Naive B cell (primary cell): Measurements from ENCODE around the gene AP2A1. TPM values are rescaled to one million over a fixed set of nuclear protein-coding genes. Genes with fewer than 3 reads are reported as not detected.
A peak's percentile ranks its signal among the peaks of the same experiment; 100 is the strongest.

Source experiments
- ATAC-seq, 2 donors: fragments of 150-1000 bp; cut with Tn5 transposase; 2 replicates each; pipeline ENCODE4 v1.10.0; 2021; ENCODE audit warnings: low read depth in 2 of 2, mild to moderate bottlenecking in 2 of 2, moderate library complexity in 2 of 2
- DNase-seq: peaks from one replicate; pipeline ENCODE4 v3.0.0; 2022
- H3K27ac Mint-ChIP-seq, 6 donors: one replicate each; pipeline ENCODE4 v1.8.0; 2020 to 2022; ENCODE audit warnings: mild to moderate bottlenecking in 6 of 6, mixed read lengths in 6 of 6, moderate library complexity in 5 of 6, inconsistent platforms in 2 of 6
- H3K27me3 Mint-ChIP-seq, 3 donors: one replicate each; pipeline ENCODE4 v1.8.0; 2021 to 2022; ENCODE audit warnings: mixed read lengths in 3 of 3, mild to moderate bottlenecking in 1 of 3
- H3K36me3 Mint-ChIP-seq, 2 donors: one replicate each; pipeline ENCODE4 v1.8.0; 2020 to 2022; ENCODE audit warnings: mixed read lengths in 2 of 2, inconsistent platforms in 1 of 2, mild to moderate bottlenecking in 1 of 2
- H3K4me1 Mint-ChIP-seq, 3 donors: one replicate each; pipeline ENCODE4 v1.8.0; 2020 to 2022; ENCODE audit warnings: mixed read lengths in 3 of 3, inconsistent platforms in 1 of 3, mild to moderate bottlenecking in 1 of 3, moderate library complexity in 1 of 3
- H3K4me3 Mint-ChIP-seq, 8 donors: one replicate each; pipeline ENCODE4 v1.8.0; 2020 to 2022; ENCODE audit warnings: mild to moderate bottlenecking in 8 of 8, mixed read lengths in 8 of 8, moderate library complexity in 8 of 8, inconsistent platforms in 2 of 8
- H3K9me3 Mint-ChIP-seq, 7 donors: one replicate each; pipeline ENCODE4 v1.8.0; 2020 to 2022; ENCODE audit warnings: mixed read lengths in 7 of 7, mild to moderate bottlenecking in 5 of 7, inconsistent platforms in 2 of 7, moderate library complexity in 1 of 7
- polyA plus RNA-seq, 6 donors: library from polyadenylated mRNA; unstranded; fragments of 300-500 nt; fragmentation: Illumina TruSeq; gene quantifications; one replicate each; pipeline ENCODE4 v1.2.3, GENCODE V29; 2021; ENCODE audit warnings: low read depth in 6 of 6

AP2A1 gene
- polyA plus RNA-seq, 6 donors from 2014 or later: 3.9 to 8.0 (median 5.0) TPM

DNA sequence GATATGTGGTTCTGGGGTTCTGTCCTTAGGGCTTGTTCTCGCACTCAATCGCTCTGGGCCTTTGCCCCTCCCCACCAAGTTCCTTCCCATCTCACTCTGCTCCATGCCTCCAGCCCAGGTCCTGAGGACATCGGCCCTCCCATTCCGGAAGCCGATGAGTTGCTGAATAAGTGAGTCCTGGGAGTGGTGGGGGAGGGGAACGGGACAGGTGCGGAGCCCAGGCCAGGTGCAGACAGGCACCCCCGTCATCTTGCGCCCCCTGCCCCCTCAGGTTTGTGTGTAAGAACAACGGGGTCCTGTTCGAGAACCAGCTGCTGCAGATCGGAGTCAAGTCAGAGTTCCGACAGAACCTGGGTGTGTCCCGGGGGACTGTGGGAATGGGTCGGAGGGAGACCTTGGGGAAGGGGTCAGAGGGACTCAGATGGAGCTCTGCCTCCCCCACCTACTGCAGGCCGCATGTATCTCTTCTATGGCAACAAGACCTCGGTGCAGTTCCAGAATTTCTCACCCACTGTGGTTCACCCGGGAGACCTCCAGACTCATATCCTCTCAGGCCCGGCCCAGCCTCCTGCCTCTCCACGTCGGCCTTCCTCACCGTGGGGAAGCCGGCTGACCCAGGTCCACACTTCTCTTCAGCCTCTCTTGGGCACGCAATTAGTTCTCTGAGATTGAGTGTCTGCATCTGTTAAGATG is 36.2 kb downstream of the AP2A1 start:
- DNase-seq: no peak
- H3K4me1 Mint-ChIP-seq: peaks cover 13 to 16% (median 14%) of the 10 kb centered on the region in 3 donors
- H3K4me3 Mint-ChIP-seq: no peak overlapping the region
- no peak for ATAC-seq
- H3K9me3 Mint-ChIP-seq: no peaks in the 10 kb centered on the region
- peaks cover 0 to 24% of the 10 kb centered on the region in 2 donors for H3K36me3 Mint-ChIP-seq
- H3K27ac Mint-ChIP-seq: no peak overlapping the region
- H3K27me3 Mint-ChIP-seq: no peaks in the 10 kb centered on the region

- Mint-ChIP-seq H3K9me3 (no peaks in the 10 kb centered on the region), H3K27ac (no peak overlapping the region), H3K27me3 (no peaks in the 10 kb centered on the region), H3K36me3 (peaks cover 0 to 18% of the 10 kb centered on the region in 2 donors), H3K4me1 (peaks cover 13 to 21% (median 19%) of the 10 kb centered on the region in 3 donors), H3K4me3 (no peak overlapping the region)
- no peak for DNase-seq
- ATAC-seq: no peak
Measured at GRCh38 chr19:49803529-49803856, 36.7 kb downstream of the AP2A1 start.

GRCh38 chr19:49805822-49806619 is 39.2 kb downstream of the AP2A1 start:
- Mint-ChIP-seq H3K27ac (peak overlapping the region in 5 of 6 donors; percentile 44 to 99 (median 90)), H3K27me3 (no peaks in the 10 kb centered on the region), H3K9me3 (no peaks in the 10 kb centered on the region), H3K4me3 (peak overlapping the region in 1 of 8 donors; percentile 6), H3K36me3 (peaks cover 0 to 18% of the 10 kb centered on the region in 2 donors), H3K4me1 (peaks cover 25 to 38% (median 37%) of the 10 kb centered on the region in 3 donors)
- DNase-seq: no peak
- no peak for ATAC-seq

DNA sequence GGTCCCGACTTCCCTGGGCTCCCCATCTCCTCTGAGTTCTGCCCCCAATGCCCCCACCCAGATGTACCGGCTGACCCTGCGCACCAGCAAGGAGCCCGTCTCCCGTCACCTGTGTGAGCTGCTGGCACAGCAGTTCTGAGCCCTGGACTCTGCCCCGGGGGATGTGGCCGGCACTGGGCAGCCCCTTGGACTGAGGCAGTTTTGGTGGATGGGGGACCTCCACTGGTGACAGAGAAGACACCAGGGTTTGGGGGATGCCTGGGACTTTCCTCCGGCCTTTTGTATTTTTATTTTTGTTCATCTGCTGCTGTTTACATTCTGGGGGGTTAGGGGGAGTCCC is 39.8 kb downstream of the AP2A1 start:
- Mint-ChIP-seq H3K27ac (peak overlapping the region in 4 of 6 donors; percentile 44 to 99 (median 90)), H3K4me1 (peaks cover 25 to 38% (median 37%) of the 10 kb centered on the region in 3 donors), H3K9me3 (no peaks in the 10 kb centered on the region), H3K4me3 (peak overlapping the region in 1 of 8 donors; percentile 6), H3K27me3 (no peaks in the 10 kb centered on the region), H3K36me3 (peaks cover 0 to 18% of the 10 kb centered on the region in 2 donors)
- ATAC-seq: no peak
- no peak for DNase-seq

GRCh38 chr19:49807058-49807903 is 40.5 kb downstream of the AP2A1 start:
- Mint-ChIP-seq H3K36me3 (peaks cover 0 to 18% of the 10 kb centered on the region in 2 donors), H3K27me3 (no peaks in the 10 kb centered on the region), H3K4me3 (peak overlapping the region in 4 of 8 donors; percentile 35 to 94 (median 62)), H3K4me1 (peaks cover 24 to 42% (median 42%) of the 10 kb centered on the region in 3 donors), H3K9me3 (no peaks in the 10 kb centered on the region), H3K27ac (peak overlapping the region; percentile 91 to 97 (median 96))
- DNase-seq (peak; percentile 63), ATAC-seq (peak; percentile 69 to 70)

GRCh38 chr19:49807904-49808675 is 41.3 kb downstream of the AP2A1 start:
- ATAC-seq (no peak), DNase-seq (no peak)
- H3K27me3 Mint-ChIP-seq: no peaks in the 10 kb centered on the region

DNA sequence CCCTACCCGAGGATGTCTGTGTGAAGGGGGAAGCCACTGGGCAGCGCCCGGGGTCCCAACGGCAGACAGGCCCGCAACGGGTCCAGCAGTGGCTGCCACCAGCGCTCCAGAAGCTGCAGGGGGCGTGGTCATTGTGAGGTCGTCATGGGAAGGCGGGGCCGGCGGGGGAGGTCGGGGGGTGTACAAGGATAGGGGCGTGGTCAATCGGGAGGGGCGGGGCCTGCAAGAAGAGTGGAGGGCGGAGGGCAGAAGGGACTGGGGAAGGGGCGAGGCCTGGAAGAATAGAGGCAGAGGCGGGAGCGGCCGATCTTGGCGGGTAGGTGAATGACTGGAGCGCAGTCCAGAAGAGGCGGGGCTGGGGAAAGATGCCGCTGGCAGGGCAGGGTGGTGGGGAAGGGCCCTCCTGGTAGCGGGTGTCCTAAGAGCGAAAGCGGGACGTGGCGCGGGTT is 41.9 kb downstream of the AP2A1 start:
- peaks cover 0 to 10% of the 10 kb centered on the region in 2 donors for H3K36me3 Mint-ChIP-seq
- DNase-seq: peak; percentile 84
- ATAC-seq: peak; percentile 13 to 27
- no peaks in the 10 kb centered on the region for H3K9me3 Mint-ChIP-seq
- peak overlapping the region; percentile 89 to 96 (median 94) for H3K4me3 Mint-ChIP-seq
- peaks cover 31 to 55% (median 55%) of the 10 kb centered on the region in 3 donors for H3K4me1 Mint-ChIP-seq
- peak overlapping the region; percentile 57 to 97 (median 88) for H3K27ac Mint-ChIP-seq
- no peaks in the 10 kb centered on the region for H3K27me3 Mint-ChIP-seq

More at GRCh38 chr19:49807904-49808675, 41.3 kb downstream of the AP2A1 start:
- peaks cover 30 to 50% (median 50%) of the 10 kb centered on the region in 3 donors for H3K4me1 Mint-ChIP-seq
- H3K9me3 Mint-ChIP-seq: no peaks in the 10 kb centered on the region
- H3K27ac Mint-ChIP-seq: peak overlapping the region; percentile 85 to 97 (median 92)
- peaks cover 0 to 16% of the 10 kb centered on the region in 2 donors for H3K36me3 Mint-ChIP-seq
- peak overlapping the region; percentile 89 to 96 (median 94) for H3K4me3 Mint-ChIP-seq

DNA sequence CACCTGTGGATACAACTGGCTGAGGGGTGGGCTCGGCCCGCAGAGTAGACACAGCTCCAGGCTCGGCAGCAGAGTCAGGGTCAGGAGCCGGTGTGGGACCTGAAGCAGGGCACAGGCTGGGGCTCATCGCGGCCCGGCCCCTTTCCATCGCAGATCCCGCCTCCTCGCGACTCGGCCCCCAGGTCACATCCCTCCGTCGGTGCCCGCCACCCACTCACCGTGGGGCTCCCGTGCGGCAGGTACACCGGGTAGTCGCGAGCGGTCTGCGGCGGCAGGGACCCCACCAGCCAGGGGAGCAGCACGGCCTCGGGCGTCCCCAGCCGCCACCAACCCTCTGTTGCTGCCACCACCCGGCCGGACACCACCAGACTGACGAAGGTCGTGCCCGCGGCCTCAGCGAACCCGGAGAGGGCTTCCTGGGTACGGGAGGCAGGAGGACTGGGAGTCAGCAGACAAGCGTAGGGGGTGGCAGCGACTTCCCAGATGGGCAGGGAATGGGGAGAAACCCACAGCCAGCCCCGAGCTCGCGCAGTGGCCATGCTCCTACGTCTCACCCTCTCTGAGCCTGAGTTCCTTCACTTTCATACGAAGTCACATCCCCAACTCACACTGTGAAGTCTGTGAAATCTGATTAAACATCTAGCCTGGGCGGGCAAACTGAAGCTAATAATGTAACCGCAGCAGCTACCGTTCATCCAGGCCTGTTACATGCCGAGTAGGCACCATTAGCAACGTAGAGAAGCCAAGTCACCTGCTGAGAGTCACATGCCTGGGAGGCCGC is 42.5 kb downstream of the AP2A1 start:
- Mint-ChIP-seq H3K27ac (peak overlapping the region; percentile 57 to 97 (median 92)), H3K27me3 (no peaks in the 10 kb centered on the region), H3K4me3 (peak overlapping the region; percentile 89 to 96 (median 94)), H3K36me3 (peaks cover 0 to 9% of the 10 kb centered on the region in 2 donors), H3K9me3 (no peaks in the 10 kb centered on the region), H3K4me1 (peaks cover 31 to 61% (median 59%) of the 10 kb centered on the region in 3 donors)
- peak; percentile 56 for DNase-seq
- peak; percentile 18 to 20 for ATAC-seq

DNA sequence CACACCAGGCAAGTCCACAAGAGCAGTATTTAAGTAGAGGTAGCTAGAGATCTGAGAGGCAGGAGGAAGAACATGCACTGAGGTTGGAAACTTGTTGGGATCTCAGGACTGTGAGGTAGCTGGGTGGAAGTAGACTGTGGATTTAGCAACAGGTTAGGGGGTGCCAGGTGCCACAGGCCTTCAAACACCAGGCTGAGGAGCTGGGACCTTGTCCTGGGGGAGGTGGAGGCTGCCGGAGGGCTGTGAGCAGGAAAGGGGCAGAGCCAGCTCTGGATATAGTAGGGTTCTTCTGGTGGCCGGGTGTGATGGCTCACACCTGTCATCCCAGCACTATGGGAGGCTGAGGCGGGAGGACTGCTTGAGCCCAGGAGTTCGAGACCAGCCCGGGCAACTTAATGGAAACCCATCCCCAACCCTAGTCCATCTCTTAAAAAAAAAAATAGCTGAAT is 43.2 kb downstream of the AP2A1 start:
- peaks cover 31 to 64% (median 61%) of the 10 kb centered on the region in 3 donors for H3K4me1 Mint-ChIP-seq
- peak overlapping the region; percentile 84 to 96 (median 94) for H3K4me3 Mint-ChIP-seq
- ATAC-seq: no peak
- peaks cover 0 to 9% of the 10 kb centered on the region in 2 donors for H3K36me3 Mint-ChIP-seq
- no peak for DNase-seq
- H3K27ac Mint-ChIP-seq: peak overlapping the region in 4 of 6 donors; percentile 49 to 95 (median 92)
- no peaks in the 10 kb centered on the region for H3K27me3 Mint-ChIP-seq
- H3K9me3 Mint-ChIP-seq: no peaks in the 10 kb centered on the region

DNA sequence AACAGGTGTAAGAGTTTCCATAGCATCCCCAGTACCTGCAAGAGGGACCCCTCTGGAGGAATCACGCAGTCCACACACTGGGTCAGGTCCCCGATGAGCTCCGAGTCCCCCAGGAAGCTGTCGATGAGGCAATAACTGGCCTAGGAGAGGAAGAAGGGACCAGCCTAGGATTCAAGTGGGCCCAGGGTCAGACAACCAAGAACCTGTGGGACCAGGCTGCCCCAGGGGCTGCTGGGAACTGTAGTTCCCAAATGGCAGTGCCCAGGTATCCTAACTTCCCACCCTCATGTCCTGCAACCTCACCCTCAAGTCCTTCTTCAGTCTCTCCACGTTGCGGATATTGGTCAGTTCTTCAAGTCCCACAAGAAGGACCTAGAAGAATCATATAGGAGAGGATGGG is 44.5 kb downstream of the AP2A1 start:
- no peaks in the 10 kb centered on the region for H3K27me3 Mint-ChIP-seq
- H3K9me3 Mint-ChIP-seq: no peaks in the 10 kb centered on the region
- H3K27ac Mint-ChIP-seq: peak overlapping the region in 2 of 6 donors; percentile 71 to 99
- no peak for ATAC-seq
- H3K4me1 Mint-ChIP-seq: peaks cover 28 to 62% (median 57%) of the 10 kb centered on the region in 3 donors
- no peak for DNase-seq
- peaks cover 0 to 4% of the 10 kb centered on the region in 2 donors for H3K36me3 Mint-ChIP-seq
- peak overlapping the region; percentile 15 to 96 (median 66) for H3K4me3 Mint-ChIP-seq

DNA sequence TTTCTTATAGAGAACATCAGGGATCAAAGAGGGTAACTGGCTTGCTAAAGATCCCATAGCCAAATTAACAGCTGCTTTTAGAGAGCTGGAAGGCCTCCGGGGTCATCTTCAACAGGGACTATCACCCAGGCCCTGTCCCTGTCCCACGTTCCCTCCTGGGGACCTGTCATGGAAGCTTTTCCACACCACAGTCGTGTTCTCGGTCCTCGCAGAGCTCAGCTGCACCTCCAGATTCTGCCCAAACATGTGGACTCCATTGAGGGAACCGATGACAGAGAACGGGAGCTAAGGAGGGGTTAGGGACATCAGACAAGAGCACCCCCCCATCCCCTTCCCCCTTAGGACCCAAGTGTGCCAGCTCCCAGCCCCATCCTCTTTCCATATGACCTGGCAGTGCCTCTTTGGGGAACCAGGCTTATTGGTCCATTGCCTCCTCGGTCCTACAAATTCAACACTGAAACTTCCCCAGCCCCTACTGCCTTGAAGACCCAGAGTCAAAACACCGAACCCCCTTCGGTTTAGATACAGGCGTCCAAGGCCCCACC is 45.7 kb downstream of the AP2A1 start:
- Mint-ChIP-seq H3K27ac (peak overlapping the region in 5 of 6 donors; percentile 92 to 100 (median 99)), H3K9me3 (no peaks in the 10 kb centered on the region), H3K4me1 (peaks cover 26 to 59% (median 54%) of the 10 kb centered on the region in 3 donors), H3K27me3 (no peaks in the 10 kb centered on the region), H3K4me3 (peak overlapping the region; percentile 90 to 99 (median 94)), H3K36me3 (no peaks in the 10 kb centered on the region)
- ATAC-seq (no peak), DNase-seq (no peak)
